Osteoblast (primary cell): ENCODE data around the gene MANEAL. TPM values are rescaled to one million over a fixed set of nuclear protein-coding genes. Genes with fewer than 3 reads are reported as not detected.

Experiments
- DNase-seq: peaks from one replicate; pipeline ENCODE4 v3.0.0; 2011; ENCODE audit warnings: low spot score, mixed read lengths; ENCODE audit not compliant: insufficient read length; ENCODE audit errors: missing footprints
- H2AFZ ChIP-seq: 2 replicates; pipeline ENCODE4 v1.6.0; 2011; ENCODE audit warnings: mild to moderate bottlenecking, low read length
- H3K27ac ChIP-seq: 2 replicates; pipeline ENCODE4 v1.5.1; 2011; ENCODE audit warnings: mild to moderate bottlenecking, low read depth, low read length, moderate library complexity
- H3K27me3 ChIP-seq: 2 replicates; pipeline ENCODE4 v1.6.0; 2012; ENCODE audit warnings: mild to moderate bottlenecking, control low read depth, inconsistent platforms, low read length, moderate library complexity; ENCODE audit not compliant: insufficient read depth
- H3K36me3 ChIP-seq: 2 replicates; pipeline ENCODE4 v1.5.1; 2011; ENCODE audit warnings: mild to moderate bottlenecking, low read length, control low read depth, moderate library complexity; ENCODE audit not compliant: insufficient read depth
- H3K4me1 ChIP-seq: 2 replicates; pipeline ENCODE4 v1.5.1; 2011; ENCODE audit warnings: mild to moderate bottlenecking, low read length, control low read depth, moderate library complexity; ENCODE audit not compliant: insufficient read depth
- H3K4me2 ChIP-seq: 2 replicates; pipeline ENCODE4 v1.6.0; 2011; ENCODE audit warnings: mild to moderate bottlenecking, low read length; ENCODE audit not compliant: insufficient read depth
- H3K4me3 ChIP-seq: fragments of 200-600 bp; sonication (generic); 3 replicates; pipeline ENCODE4 v1.5.1; 2012; ENCODE audit warnings: mild to moderate bottlenecking, low read length, inconsistent platforms; ENCODE audit not compliant: insufficient read depth
- H3K79me2 ChIP-seq: 2 replicates; pipeline ENCODE4 v1.6.0; 2012; ENCODE audit warnings: mild to moderate bottlenecking, low read length, control low read depth, inconsistent platforms; ENCODE audit not compliant: insufficient read depth
- H3K9me3 ChIP-seq: 2 replicates; pipeline ENCODE4 v1.5.1; 2011; ENCODE audit warnings: low read depth, low read length, control low read depth
- H4K20me1 ChIP-seq: 2 replicates; pipeline ENCODE4 v1.6.0; 2012; ENCODE audit warnings: mild to moderate bottlenecking, low read length, control low read depth; ENCODE audit not compliant: insufficient read depth
- CTCF ChIP-seq: IDR thresholded peaks from 2 replicates; pipeline ENCODE4 v1.5.1; 2011; ENCODE audit warnings: mild to moderate bottlenecking, low read depth, low read length, moderate library complexity; ENCODE audit errors: extremely low read depth
- total RNA-seq: library from RNA; depleted of rRNA; stranded (reverse); fragments of >200 nt; gene quantifications from 2 replicates; pipeline ENCODE4 v1.2.3, GENCODE V29; 2012

MANEAL gene
- total RNA-seq, 1 donor: 0.36 TPM

GRCh38 chr1:37828410-37829074, 34.9 kb downstream of the MANEAL start:
- Histone ChIP-seq H3K4me3 (no peak overlapping the region), H3K4me2 (no peak overlapping the region), H3K27ac (no peak overlapping the region), H3K79me2 (no peaks in the 10 kb centered on the region), H3K4me1 (no peaks in the 10 kb centered on the region), H3K27me3 (no peaks in the 10 kb centered on the region), H3K36me3 (peaks cover 31% of the 10 kb centered on the region), H3K9me3 (no peaks in the 10 kb centered on the region), H2AFZ (no peak overlapping the region), H4K20me1 (peaks cover 4% of the 10 kb centered on the region)
- DNase-seq: no peak
- TF ChIP-seq CTCF: no peak

- Histone ChIP-seq H3K79me2 (no peaks in the 10 kb centered on the region), H3K9me3 (no peaks in the 10 kb centered on the region), H3K27me3 (no peaks in the 10 kb centered on the region), H4K20me1 (peaks cover 4% of the 10 kb centered on the region), H3K4me2 (no peak overlapping the region), H3K4me3 (no peak overlapping the region), H3K4me1 (no peaks in the 10 kb centered on the region), H2AFZ (no peak overlapping the region), H3K27ac (no peak overlapping the region), H3K36me3 (peaks cover 53% of the 10 kb centered on the region)
- TF ChIP-seq CTCF: no peak
- no peak for DNase-seq
These were observed 37.5 kb downstream of the MANEAL start for GRCh38 chr1:37831109-37831508.

GRCh38 chr1:37831809-37832208, 38.2 kb downstream of the MANEAL start:
- Histone ChIP-seq H2AFZ (no peak overlapping the region), H3K4me3 (no peak overlapping the region), H3K4me1 (no peaks in the 10 kb centered on the region), H3K9me3 (no peaks in the 10 kb centered on the region), H3K4me2 (no peak overlapping the region), H4K20me1 (peaks cover 2% of the 10 kb centered on the region), H3K27ac (no peak overlapping the region), H3K27me3 (no peaks in the 10 kb centered on the region), H3K79me2 (no peaks in the 10 kb centered on the region), H3K36me3 (peaks cover 54% of the 10 kb centered on the region)
- no peak for TF ChIP-seq CTCF
- DNase-seq: no peak

GRCh38 chr1:37836788-37837187, 43.1 kb downstream of the MANEAL start:
- DNase-seq: no peak
- Histone ChIP-seq H3K4me1 (no peaks in the 10 kb centered on the region), H3K27me3 (no peaks in the 10 kb centered on the region), H3K4me3 (no peak overlapping the region), H2AFZ (no peak overlapping the region), H3K79me2 (peaks cover 10% of the 10 kb centered on the region), H3K27ac (no peak overlapping the region), H4K20me1 (no peaks in the 10 kb centered on the region), H3K9me3 (no peaks in the 10 kb centered on the region), H3K4me2 (no peak overlapping the region), H3K36me3 (peaks cover 68% of the 10 kb centered on the region)
- no peak for TF ChIP-seq CTCF
